ENCODE data around the gene GRIA1.

GRIA1 gene

GRCh38 chr5:153744751-153745150, 254.3 kb downstream of the GRIA1 start:
- DNase-seq: no peak

- no peak for DNase-seq
Measured at GRCh38 chr5:153745778-153746395, 255.4 kb downstream of the GRIA1 start.

- no peak for DNase-seq
Measured at GRCh38 chr5:153746440-153746839, 256.0 kb downstream of the GRIA1 start.

- no peak for DNase-seq
Measured at GRCh38 chr5:153748823-153749222, 258.4 kb downstream of the GRIA1 start.

GRCh38 chr5:153749960-153750359, 259.5 kb downstream of the GRIA1 start:
- no peak for DNase-seq

GRCh38 chr5:153751251-153751650, 260.8 kb downstream of the GRIA1 start:
- DNase-seq: no peak

GRCh38 chr5:153752890-153753289, 262.4 kb downstream of the GRIA1 start:
- DNase-seq: no peak

- DNase-seq: no peak
Measured at GRCh38 chr5:153753645-153754432, 263.4 kb downstream of the GRIA1 start.

GRCh38 chr5:153755913-153756500, 265.5 kb downstream of the GRIA1 start:
- no peak for DNase-seq

GRCh38 chr5:153756540-153756939, 266.1 kb downstream of the GRIA1 start:
- DNase-seq: no peak

GRCh38 chr5:153765987-153766386, 275.5 kb downstream of the GRIA1 start:
- no peak for DNase-seq

- DNase-seq: no peak
Measured at GRCh38 chr5:153767221-153768188, 277.0 kb downstream of the GRIA1 start.

GRCh38 chr5:153770066-153770465, 279.6 kb downstream of the GRIA1 start:
- no peak for DNase-seq

GRCh38 chr5:153774686-153775085, 284.2 kb downstream of the GRIA1 start:
- no peak for DNase-seq

GRCh38 chr5:153775923-153776322, 285.5 kb downstream of the GRIA1 start:
- DNase-seq: no peak

- DNase-seq: no peak
Measured at GRCh38 chr5:153777681-153778581, 287.5 kb downstream of the GRIA1 start.

- DNase-seq: no peak
Measured at GRCh38 chr5:153779836-153780235, 289.4 kb downstream of the GRIA1 start.

GRCh38 chr5:153780876-153781705, 290.6 kb downstream of the GRIA1 start:
- no peak for DNase-seq

- DNase-seq: no peak
Measured at GRCh38 chr5:153782589-153783361, 292.3 kb downstream of the GRIA1 start.

- DNase-seq: no peak
Measured at GRCh38 chr5:153783362-153783658, 292.8 kb downstream of the GRIA1 start.
